K562 (cell line): Measurements from ENCODE around the gene BRINP2.

ENCODE experiments used
- CTCF ChIP-seq, 3 experiments: IDR thresholded peaks in 2 of 3; conservative IDR thresholded peaks in 1 of 3; 2 replicates each; pipeline ENCODE4 v1.5.1; 2011 to 2012; ENCODE audit warnings: low read length in 3 of 3, mild to moderate bottlenecking in 3 of 3, control low read depth in 2 of 3, improper control_type of control experiment in 1 of 3, inconsistent platforms in 1 of 3, low read depth in 1 of 3, mixed read lengths in 1 of 3, moderate library complexity in 1 of 3; ENCODE audit not compliant: insufficient read depth in 2 of 3
- NFXL1 ChIP-seq: fragments of 450-650 bp; formaldehyde crosslinking; IDR thresholded peaks from 2 replicates; pipeline ENCODE4 v1.4.0; 2021; ENCODE audit warnings: mild to moderate bottlenecking

- TF ChIP-seq CTCF (IDR thresholded peaks at IDR 0.05 in 2 of 3, conservative IDR thresholded peaks at IDR 0.05 in 1 of 3; ENCODE audit: insufficient read depth in 2 of 3, low read depth in 1 of 3, low read length in 3 of 3) (no peak), NFXL1 (CRISPR knock-in tag) (no peak)
Measured at GRCh38 chr1:177306019-177306415, 135.3 kb downstream of the BRINP2 start.
